ENCODE results near the gene SBF2.
"Not testable (repeated sequence)": the region's sequence is repeated elsewhere in the genome, so short reads cannot be mapped to it uniquely, and the experiment has no call there.

SBF2 gene

GRCh38 chr11:10243896-10244575, 50.0 kb downstream of the SBF2 start:
- no peaks in the 10 kb centered on the region for H3K27me3 Mint-ChIP-seq
- H3K36me3 Mint-ChIP-seq: no peaks in the 10 kb centered on the region
- CTCF ChIA-PET: no interaction called here
- no peaks in the 10 kb centered on the region for H3K4me1 Mint-ChIP-seq
- no peaks in the 10 kb centered on the region for H3K9me3 Mint-ChIP-seq
- H3K27ac Mint-ChIP-seq: no peak overlapping the region
- DNase-seq: no peak
- H3K4me3 Mint-ChIP-seq: no peak overlapping the region

- H3K27me3 Mint-ChIP-seq: no peaks in the 10 kb centered on the region
- H3K36me3 Mint-ChIP-seq: no peaks in the 10 kb centered on the region
- H3K4me1 Mint-ChIP-seq: no peaks in the 10 kb centered on the region
- DNase-seq: no peak
- CTCF ChIA-PET: interaction anchor here (0.6 kb wide), 1 partner anchor 24 kb away, joined by 3 read pairs; no protein-coding TSS in a partner anchor
- no peak overlapping the region for H3K27ac Mint-ChIP-seq
- peaks cover 2% of the 10 kb centered on the region for H3K9me3 Mint-ChIP-seq
- H3K4me3 Mint-ChIP-seq: no peak overlapping the region
These were observed 57.2 kb downstream of the SBF2 start for GRCh38 chr11:10236840-10237239.

- no peaks in the 10 kb centered on the region for H3K27me3 Mint-ChIP-seq
- H3K4me1 Mint-ChIP-seq: no peaks in the 10 kb centered on the region
- H3K4me3 Mint-ChIP-seq: no peak overlapping the region
- H3K9me3 Mint-ChIP-seq: peaks cover 11% of the 10 kb centered on the region
- DNase-seq: no peak
- H3K27ac Mint-ChIP-seq: no peak overlapping the region
- CTCF ChIA-PET: interaction anchor here (0.5 kb wide), 1 partner anchor 20 kb away, joined by 3 read pairs; no protein-coding TSS in a partner anchor
- no peaks in the 10 kb centered on the region for H3K36me3 Mint-ChIP-seq
These were observed 60.4 kb downstream of the SBF2 start for GRCh38 chr11:10233581-10233980.

- H3K36me3 Mint-ChIP-seq: no peaks in the 10 kb centered on the region
- H3K9me3 Mint-ChIP-seq: peaks cover 11% of the 10 kb centered on the region
- H3K27me3 Mint-ChIP-seq: no peaks in the 10 kb centered on the region
These were observed 61.3 kb downstream of the SBF2 start for GRCh38 chr11:10232756-10233155.

DNA sequence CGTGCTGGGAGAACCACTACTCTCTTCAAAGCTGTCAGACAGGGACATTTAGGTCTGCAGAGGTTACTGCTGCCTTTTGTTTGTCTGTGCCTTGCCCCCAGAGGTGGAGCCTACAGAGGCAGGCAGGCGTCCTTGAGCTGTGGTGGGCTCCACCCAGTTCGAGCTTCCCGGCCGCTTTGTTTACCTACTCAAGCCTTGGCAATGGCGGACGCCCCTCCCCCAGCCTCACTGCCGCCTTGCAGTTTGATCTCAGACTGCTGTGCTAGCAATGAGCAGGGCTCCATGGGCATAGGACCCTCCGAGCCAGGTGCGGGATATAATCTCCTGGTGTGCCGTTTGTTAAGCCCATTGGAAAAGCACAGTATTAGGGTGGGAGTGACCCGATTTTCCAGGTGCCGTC, 62.2 kb downstream of the SBF2 start:
- CTCF ChIA-PET, H3K27me3 Mint-ChIP-seq, H3K4me1 Mint-ChIP-seq, H3K27ac Mint-ChIP-seq, H3K4me3 Mint-ChIP-seq, DNase-seq, H3K36me3 Mint-ChIP-seq: not testable (repeated sequence)
- peaks cover 11% of the 10 kb centered on the region for H3K9me3 Mint-ChIP-seq

More at GRCh38 chr11:10232756-10233155, 61.3 kb downstream of the SBF2 start:
- no peak overlapping the region for H3K4me3 Mint-ChIP-seq
- DNase-seq: no peak
- no peak overlapping the region for H3K27ac Mint-ChIP-seq
- H3K4me1 Mint-ChIP-seq: no peaks in the 10 kb centered on the region
- CTCF ChIA-PET: no interaction called here

- no peak overlapping the region for H3K27ac Mint-ChIP-seq
- H3K27me3 Mint-ChIP-seq: no peaks in the 10 kb centered on the region
- H3K4me3 Mint-ChIP-seq: no peak overlapping the region
- H3K9me3 Mint-ChIP-seq: peaks cover 3% of the 10 kb centered on the region
- H3K36me3 Mint-ChIP-seq: no peaks in the 10 kb centered on the region
- no peaks in the 10 kb centered on the region for H3K4me1 Mint-ChIP-seq
- CTCF ChIA-PET: no interaction called here
- DNase-seq: no peak
These were observed 68.5 kb downstream of the SBF2 start for GRCh38 chr11:10225553-10225952.

- Mint-ChIP-seq H3K9me3 (peaks cover 8% of the 10 kb centered on the region), H3K27me3 (no peaks in the 10 kb centered on the region), H3K4me1 (no peaks in the 10 kb centered on the region), H3K4me3 (no peak overlapping the region), H3K27ac (no peak overlapping the region), H3K36me3 (no peaks in the 10 kb centered on the region)
- CTCF ChIA-PET: no interaction called here
- no peak for DNase-seq
These were observed 71.6 kb downstream of the SBF2 start for GRCh38 chr11:10222399-10222798.

DNA sequence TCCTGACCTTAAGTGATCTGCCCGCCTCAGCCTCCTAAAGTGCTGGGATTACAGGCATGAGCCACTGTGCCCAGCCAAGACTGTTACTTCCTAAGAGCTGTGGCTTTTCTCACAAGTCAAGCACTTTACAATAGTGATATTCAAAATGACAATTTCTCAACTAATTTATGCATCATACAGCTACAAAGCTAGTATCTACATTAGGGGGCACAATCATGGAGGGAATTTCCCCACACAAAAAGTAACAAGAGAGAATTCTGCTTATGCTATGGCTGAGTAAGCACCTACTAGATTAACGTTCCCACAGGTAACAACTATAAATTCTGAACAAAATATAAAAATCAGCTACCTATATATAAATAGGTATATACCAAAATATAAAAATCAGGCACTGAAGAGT, 72.7 kb downstream of the SBF2 start:
- no peaks in the 10 kb centered on the region for H3K36me3 Mint-ChIP-seq
- CTCF ChIA-PET: no interaction called here
- peaks cover 8% of the 10 kb centered on the region for H3K9me3 Mint-ChIP-seq
- DNase-seq: no peak
- no peak overlapping the region for H3K27ac Mint-ChIP-seq
- H3K4me3 Mint-ChIP-seq: no peak overlapping the region
- no peaks in the 10 kb centered on the region for H3K4me1 Mint-ChIP-seq
- H3K27me3 Mint-ChIP-seq: no peaks in the 10 kb centered on the region

- H3K9me3 Mint-ChIP-seq: no peaks in the 10 kb centered on the region
- CTCF ChIA-PET: interaction anchor here (1.1 to 6.3 kb wide), 3 partner anchors 93 to 154 kb away, joined by 3 to 47 read pairs (median 3); partner anchors contain the start of gene ADM
- H3K27ac Mint-ChIP-seq: no peak overlapping the region
- peaks cover 8% of the 10 kb centered on the region for H3K27me3 Mint-ChIP-seq
- H3K36me3 Mint-ChIP-seq: no peaks in the 10 kb centered on the region
- no peak overlapping the region for H3K4me3 Mint-ChIP-seq
- no peak for DNase-seq
- no peaks in the 10 kb centered on the region for H3K4me1 Mint-ChIP-seq
These were observed 82.5 kb downstream of the SBF2 start for GRCh38 chr11:10211470-10211869.

GRCh38 chr11:10209326-10209725, 84.7 kb downstream of the SBF2 start:
- Mint-ChIP-seq H3K4me3 (no peak overlapping the region), H3K27me3 (peaks cover 8% of the 10 kb centered on the region), H3K27ac (no peak overlapping the region), H3K9me3 (no peaks in the 10 kb centered on the region), H3K4me1 (no peaks in the 10 kb centered on the region), H3K36me3 (no peaks in the 10 kb centered on the region)
- no peak for DNase-seq
- CTCF ChIA-PET: interaction anchor here (0.9 to 6.3 kb wide), 6 partner anchors 15 to 115 kb away, joined by 3 to 47 read pairs (median 5); partner anchors contain the start of gene ADM

- CTCF ChIA-PET: interaction anchor here (0.8 to 6.3 kb wide), 8 partner anchors 93 to 197 kb away, joined by 3 to 47 read pairs (median 3); partner anchors contain the start of gene ADM
- no peak for DNase-seq
- Mint-ChIP-seq H3K4me3 (no peak overlapping the region), H3K4me1 (no peaks in the 10 kb centered on the region), H3K27ac (no peak overlapping the region), H3K36me3 (no peaks in the 10 kb centered on the region), H3K9me3 (peaks cover 7% of the 10 kb centered on the region), H3K27me3 (peaks cover 8% of the 10 kb centered on the region)
These were observed 85.9 kb downstream of the SBF2 start for GRCh38 chr11:10208131-10208575.

DNA sequence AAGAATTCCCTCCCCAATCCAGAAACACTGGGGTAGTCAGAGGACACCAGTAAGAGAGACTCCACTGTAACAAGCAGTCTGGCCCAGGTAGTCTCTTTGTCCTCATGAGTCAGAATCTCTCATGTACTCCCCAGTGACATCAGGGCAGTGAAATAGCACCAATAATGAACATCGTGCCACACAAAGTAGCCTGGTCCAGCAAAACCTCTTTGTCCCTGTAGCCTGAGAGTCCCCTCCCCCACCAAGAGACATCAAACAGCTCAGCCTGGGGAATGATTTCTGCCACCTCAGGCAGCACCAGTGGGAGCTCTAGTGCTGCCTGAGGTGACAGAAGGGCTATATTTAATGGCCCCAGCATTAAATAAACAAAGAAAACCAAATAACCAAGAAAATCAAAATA, 88.1 kb downstream of the SBF2 start:
- Mint-ChIP-seq H3K4me3 (no peak overlapping the region), H3K4me1 (no peaks in the 10 kb centered on the region), H3K9me3 (peaks cover 13% of the 10 kb centered on the region), H3K27ac (no peak overlapping the region), H3K36me3 (no peaks in the 10 kb centered on the region), H3K27me3 (peaks cover 8% of the 10 kb centered on the region)
- CTCF ChIA-PET: interaction anchor here (3.5 to 6.3 kb wide), 2 partner anchors 98 to 103 kb away, joined by 43 to 47 read pairs; partner anchors contain the start of gene ADM
- no peak for DNase-seq

GRCh38 chr11:10204021-10204420, 90.0 kb downstream of the SBF2 start:
- no peak for DNase-seq
- Mint-ChIP-seq H3K27ac (no peak overlapping the region), H3K4me1 (no peaks in the 10 kb centered on the region), H3K36me3 (no peaks in the 10 kb centered on the region), H3K4me3 (no peak overlapping the region), H3K27me3 (peaks cover under 1% of the 10 kb centered on the region), H3K9me3 (peaks cover 13% of the 10 kb centered on the region)
- CTCF ChIA-PET: no interaction called here

DNA sequence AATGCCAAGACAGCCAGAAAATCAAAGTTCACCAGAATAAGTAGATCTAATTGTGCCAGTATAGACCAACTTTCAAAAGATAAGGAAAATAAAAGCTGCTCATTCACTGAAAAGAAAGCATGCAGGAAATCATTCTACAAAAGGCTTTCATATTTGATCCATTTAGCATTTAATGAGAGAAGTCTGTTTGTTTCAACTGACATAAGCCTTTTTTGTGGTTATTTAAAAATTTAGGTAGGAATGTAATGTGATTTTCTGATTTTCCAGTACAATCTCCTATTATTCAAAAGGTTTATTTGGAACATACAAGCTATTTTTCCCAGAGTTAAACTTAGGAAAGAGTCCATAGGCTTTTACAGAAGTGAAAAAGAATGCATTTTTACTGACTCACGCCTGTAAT, 92.7 kb downstream of the SBF2 start:
- no peaks in the 10 kb centered on the region for H3K4me1 Mint-ChIP-seq
- H3K36me3 Mint-ChIP-seq: no peaks in the 10 kb centered on the region
- H3K27ac Mint-ChIP-seq: no peak overlapping the region
- no peak for DNase-seq
- no peaks in the 10 kb centered on the region for H3K27me3 Mint-ChIP-seq
- CTCF ChIA-PET: no interaction called here
- peaks cover 13% of the 10 kb centered on the region for H3K9me3 Mint-ChIP-seq
- no peak overlapping the region for H3K4me3 Mint-ChIP-seq

- H3K4me1 Mint-ChIP-seq: no peaks in the 10 kb centered on the region
- CTCF ChIA-PET: interaction anchor here (1.1 kb wide), 1 partner anchor 10 kb away, joined by 3 read pairs; no protein-coding TSS in a partner anchor
- H3K36me3 Mint-ChIP-seq: no peaks in the 10 kb centered on the region
- no peak overlapping the region for H3K4me3 Mint-ChIP-seq
- no peak overlapping the region for H3K27ac Mint-ChIP-seq
- DNase-seq: no peak
- peaks cover 1% of the 10 kb centered on the region for H3K9me3 Mint-ChIP-seq
- H3K27me3 Mint-ChIP-seq: no peaks in the 10 kb centered on the region
These were observed 96.9 kb downstream of the SBF2 start for GRCh38 chr11:10197091-10197490.

All from activated naive CD4-positive, alpha-beta T cell treated with anti-CD3 and anti-CD28 coated beads, Interleukin-2, amount 10 ng/mL, durations not matched to agents 7 days and 5 days (primary cell).